OCI-M2 (cell line): ENCODE measurements around the gene PCSK6.

Source experiments
- DNase-seq: peaks from one replicate; lab custom pipeline; 2025; ENCODE audit not compliant: unreplicated experiment; lab: John Stamatoyannopoulos, UW

Gene PCSK6

DNA sequence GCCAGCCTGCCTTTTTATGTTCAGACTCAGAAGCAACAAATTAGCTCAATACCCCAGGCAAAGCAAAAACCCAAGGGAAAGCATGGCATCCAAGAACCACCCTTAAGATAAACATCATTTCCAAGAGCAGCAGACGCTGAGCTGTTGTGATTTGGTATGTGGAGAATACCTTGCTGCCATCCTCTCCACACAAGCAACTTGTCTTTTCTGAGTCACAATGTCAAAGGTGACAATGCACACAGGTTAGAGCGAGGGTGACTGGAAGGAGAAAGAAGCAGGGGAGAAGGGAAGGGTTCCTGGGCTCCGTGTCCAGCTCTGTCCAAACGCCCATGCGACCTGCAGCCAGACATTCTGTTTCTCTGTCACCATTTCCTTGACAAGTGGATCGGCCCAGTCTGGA is 6.0 kb downstream of the PCSK6 start:
- DNase-seq: no peak

DNA sequence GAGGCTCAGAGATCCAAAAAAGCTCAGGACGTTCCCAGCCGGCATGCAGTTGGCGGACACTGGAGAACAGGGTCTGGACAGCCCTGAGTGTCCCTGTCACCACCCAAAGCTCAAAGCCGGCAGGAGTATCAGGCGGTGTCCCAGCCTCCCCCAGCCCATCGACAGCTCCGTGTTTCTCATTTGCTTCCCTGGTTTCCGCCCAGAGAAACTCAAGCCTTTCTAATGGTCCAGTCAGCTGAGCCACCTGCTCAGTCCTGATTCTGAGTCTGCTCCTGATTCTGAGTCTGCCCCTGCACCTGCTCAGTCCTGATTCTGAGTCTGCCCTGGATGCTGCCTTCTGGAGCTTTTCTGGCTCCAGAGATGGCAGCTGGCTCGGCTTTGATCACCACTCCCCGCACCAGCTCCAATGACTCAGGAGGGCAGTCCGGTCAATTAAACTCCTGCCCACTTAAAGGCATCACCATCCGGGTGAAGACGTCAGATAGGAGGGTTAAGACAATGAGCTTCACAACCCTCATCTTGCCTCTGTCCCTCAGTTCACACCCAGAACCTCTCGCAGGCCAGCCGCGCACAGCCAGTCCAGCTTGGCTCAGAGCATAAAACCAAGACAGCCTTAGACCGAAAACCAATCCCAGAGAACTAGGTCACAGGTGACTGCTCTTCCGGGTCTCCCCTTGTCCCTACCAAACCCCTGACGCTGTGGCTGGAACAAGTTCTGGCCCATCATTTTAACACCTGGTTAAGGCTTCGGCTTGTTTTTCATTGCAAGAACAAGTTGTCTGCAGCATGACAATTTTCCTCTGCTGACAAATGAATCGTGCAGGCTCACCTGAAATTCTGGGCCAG is 6.8 kb downstream of the PCSK6 start:
- no peak for DNase-seq

DNA sequence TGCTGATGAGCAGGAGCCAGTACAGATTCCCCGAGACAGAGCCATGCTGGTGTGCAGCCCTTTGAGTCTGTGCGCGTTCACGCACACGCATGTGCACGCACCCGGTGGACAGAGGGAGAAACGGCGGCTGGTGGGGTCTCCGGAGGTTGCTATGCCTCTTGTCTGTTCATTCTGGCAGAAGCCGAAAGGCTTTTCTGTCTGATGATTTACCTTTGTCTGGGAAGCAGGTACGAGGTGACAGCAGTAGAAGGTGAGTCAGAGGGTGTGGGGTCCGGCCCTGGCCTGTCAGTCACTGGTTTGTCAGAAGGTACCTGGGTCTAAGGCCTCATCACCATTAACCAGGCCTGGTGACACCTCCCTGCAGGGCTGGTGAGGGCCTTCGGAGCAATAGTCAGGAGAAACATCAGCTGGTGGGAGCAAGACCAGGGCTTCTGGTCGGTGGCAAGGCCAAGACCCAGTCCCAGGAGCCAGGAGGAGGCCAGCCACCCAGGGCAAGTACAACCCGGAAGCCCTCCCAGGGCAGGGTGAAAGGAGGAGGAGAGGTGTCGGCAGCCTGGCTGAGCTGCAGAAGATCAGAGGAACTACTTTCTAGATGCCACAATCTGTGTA is 7.5 kb downstream of the PCSK6 start:
- no peak for DNase-seq

DNA sequence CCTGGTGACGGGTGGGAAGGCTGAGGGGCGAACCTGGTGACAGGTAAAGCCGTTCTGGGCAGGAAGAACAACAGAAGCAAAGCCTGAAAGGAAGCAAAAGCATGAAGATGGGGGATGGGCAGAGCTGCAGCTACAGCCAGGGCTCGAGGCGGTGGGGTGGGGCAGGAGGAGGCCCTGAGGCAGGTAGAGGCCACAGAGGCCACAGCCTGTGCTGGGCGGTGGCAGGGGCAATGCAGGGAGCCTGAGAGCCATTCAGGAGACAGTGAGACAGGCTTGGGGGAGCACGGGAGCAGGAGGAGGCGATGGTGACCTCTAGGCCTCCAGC is 8.2 kb downstream of the PCSK6 start:
- no peak for DNase-seq

DNA sequence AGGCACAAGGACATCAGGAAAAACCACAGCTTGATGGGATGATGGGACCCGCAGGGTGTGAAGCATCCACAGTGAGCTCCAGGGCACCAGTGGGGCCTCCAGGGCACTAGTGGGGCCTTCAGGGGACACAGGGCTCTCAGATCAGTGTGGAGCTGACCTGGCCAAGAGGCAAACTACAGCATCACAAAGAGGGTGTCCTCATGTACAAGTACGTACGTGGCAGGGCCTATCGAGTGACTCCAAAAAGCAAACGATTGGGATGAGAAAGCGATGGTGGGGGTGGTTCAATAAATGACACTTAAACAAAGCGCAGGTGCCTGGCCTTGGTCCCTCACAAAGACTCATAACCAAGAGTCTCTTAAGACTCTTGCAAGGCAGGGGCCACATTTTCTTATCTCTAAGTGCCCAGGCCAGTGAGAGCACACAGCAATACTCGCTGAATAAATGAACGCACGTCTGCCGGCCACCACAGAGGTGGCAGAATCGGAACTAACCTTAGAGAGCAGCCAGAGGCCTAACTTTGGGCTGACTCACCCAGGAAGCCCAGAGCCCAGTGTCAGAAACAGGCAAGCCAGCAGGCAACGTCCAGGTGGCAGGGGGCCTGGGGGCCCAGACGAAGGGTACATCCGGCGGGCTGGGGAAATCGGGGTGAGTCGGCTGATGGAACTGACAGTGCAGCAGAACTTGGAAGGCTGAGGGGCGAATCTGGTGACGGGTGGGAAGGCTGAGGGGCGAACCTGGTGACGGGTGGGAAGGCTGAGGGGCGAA is 8.7 kb downstream of the PCSK6 start:
- no peak for DNase-seq

DNA sequence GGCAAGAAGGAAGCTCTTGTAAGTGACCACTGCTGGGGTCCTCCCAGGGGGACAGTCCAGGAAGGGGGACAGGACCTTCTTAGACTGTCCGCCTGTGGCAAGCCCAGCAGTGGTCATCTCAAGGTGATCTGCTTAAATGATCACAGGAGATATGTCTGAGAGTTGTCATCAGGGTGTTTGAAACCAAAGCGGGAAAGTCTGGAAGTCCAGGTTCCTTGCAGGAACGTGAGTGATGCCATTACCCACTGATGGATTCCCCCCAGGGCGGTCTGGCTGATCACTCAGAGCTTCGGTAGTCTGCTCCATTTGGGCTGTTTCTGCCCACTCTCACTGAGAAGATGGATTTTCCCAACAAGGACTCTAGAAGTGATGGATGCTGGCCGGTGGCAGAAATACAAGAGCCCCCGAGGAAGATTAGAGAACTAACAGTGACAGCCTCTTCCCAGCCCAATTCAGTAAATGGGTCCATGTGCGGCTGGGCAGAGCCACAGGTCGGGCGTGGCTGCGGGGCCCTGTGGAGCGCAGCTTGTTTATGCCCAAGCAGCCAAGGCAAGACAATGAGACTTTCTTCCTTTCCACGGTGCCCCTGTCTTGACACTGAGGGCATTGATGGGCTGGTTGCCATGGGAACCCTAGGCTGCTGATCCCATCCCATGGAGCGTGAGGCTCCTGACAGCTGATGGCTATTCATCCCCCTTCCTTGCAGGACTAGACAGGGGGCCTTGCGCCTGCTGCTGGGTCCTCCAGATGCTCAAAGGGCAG is 9.5 kb downstream of the PCSK6 start:
- DNase-seq: no peak

DNA sequence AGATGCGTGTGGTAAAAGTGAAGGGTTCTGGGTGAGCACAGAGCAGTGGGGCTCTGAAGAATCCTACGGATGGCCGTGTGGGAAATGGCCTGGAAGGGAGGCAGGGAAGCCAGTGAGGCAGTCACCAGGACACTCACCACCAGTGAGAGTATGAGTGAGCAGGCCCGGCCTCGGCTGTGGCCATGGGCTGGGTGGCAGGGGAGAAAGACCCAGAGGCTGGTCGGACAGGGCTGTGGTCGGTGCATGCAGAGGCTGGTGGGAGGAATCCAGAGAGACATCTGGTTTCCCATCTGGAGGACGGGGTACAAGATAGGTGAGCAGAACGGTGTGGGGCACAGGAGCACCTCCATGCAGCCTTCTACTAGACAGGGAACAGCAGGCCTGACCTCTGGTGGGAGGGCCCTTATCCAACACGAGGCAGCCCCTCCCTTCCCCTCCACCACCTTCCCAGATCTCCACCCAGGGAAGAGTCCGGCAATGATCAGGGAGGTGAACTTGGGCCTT is 10.1 kb downstream of the PCSK6 start:
- DNase-seq: no peak

DNA sequence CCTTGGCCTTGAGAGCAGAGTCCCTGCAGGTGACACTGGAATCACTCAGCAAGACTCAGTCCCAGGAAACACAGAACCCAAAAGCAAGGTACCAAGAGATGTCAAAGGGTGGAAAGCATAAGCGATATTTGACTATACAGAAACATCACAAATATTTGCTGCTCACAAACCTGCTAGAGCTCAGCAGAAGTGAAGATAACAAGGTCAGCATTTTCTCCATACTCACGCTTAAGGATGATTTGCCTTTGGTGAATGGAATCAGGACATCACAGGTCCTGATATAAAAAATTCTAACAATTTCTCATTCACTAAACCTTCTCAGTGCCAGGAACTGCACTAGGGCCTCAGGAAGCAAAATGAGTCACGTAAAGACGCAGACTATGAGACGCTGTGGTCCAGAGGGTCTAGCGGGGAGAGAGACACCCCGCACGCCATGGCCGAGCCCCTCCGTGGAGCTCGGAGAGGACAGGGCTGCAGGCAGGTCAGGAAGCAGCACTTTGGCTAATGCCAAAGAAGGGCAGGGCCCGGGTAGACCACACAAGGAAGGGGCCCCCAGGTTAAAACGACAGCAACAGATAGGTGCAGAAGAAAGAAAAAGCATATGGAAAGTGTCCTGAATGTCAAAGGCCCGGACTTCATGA is 10.7 kb downstream of the PCSK6 start:
- no peak for DNase-seq

DNA sequence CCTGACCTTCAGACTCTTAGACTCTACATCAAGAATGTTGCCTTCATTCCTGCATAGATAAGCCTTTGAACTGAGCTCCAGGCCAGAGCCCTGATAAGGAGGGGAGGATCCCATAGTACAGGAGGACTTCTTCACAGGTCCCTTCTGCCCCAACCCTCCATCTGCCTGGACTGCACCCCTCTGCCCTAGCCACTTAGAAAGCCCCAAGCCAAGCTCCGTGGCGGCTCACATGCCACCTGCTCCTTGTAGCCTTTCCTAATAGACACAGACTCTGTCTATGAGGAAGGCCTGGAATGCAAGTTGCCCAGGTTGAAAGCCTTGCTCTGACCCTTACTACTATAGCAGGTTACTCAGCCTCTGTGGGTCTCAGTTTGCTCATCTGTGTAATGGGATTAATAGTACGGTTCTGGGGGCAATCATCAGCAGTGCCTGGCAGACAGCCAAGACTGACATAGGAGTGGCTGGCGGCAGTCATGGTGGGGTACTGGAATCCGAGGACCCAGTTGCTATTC is 11.6 kb downstream of the PCSK6 start:
- DNase-seq: no peak

DNA sequence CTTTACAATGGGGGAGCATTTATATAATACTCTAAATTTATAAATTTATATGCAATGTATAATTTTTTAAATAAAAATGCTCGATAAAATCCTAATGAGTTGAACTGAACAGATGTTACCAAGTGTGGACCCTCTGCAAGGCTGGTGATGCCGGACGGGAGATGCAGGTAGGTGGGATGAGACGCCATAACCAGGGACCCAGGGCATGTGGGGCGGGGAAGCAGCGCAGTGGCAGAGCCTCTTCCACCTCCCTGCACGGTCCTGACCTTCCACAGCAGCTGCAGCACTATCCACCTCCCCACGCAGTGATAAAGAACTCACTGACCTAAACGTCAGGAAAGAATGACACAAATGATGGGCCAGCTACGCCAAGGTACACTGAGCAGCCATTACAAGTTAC is 12.8 kb downstream of the PCSK6 start:
- no peak for DNase-seq

DNA sequence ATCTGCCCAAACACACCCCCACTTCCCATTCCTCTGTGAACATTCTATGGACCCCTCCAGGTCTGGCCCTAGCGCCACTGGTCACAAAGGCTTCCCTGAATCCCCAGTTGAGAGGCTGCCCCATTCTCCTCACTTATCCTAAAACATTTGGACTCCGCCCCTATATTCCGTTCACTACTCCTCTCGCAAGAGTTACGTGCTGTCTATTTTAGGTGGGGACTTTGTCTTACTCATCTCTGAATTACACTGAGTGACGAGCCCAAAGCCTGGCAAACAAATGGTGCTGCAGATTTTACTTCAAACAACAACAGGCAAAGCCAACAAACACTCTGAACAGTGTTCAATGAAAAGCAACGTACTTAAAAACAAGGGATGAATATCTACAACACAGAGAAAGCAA is 14.5 kb downstream of the PCSK6 start:
- DNase-seq: no peak

DNA sequence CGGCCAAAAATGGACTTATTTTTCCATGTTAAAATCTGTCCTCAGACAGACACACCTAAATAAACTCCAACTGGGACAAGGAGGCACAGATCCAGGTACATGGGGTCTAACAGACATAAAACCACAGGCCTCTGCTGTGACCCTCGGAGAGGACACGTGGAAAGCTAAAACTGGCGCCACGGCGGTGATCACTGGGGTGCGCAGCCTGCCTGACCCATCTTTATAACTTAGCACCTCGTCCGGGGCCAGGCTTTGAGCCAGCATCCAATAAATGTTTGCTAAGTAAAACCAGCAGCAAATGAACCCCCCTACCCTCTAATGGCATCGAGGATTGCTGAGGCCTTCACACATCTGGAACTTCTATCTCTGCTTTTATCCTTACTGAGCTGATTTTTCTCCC is 15.3 kb downstream of the PCSK6 start:
- no peak for DNase-seq

DNA sequence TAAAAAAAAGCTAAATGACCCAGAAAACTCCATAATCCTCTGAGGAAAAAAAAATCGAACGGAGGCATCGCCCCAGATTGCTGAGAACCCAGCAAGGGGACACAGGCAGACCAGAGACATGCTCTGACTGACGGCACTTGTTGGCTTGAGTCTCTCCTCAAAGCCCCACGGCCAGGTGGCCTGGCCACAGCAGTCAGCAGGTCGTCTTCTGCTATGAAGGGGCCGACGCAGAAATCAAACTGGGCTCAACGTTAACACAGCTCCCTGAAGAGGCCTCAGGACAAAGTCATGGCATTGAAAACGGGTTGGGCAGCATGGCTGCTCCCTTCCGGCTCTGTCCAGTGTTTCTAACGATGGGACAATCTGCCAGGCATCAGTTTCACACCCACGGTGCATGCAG is 17.5 kb downstream of the PCSK6 start:
- no peak for DNase-seq

DNA sequence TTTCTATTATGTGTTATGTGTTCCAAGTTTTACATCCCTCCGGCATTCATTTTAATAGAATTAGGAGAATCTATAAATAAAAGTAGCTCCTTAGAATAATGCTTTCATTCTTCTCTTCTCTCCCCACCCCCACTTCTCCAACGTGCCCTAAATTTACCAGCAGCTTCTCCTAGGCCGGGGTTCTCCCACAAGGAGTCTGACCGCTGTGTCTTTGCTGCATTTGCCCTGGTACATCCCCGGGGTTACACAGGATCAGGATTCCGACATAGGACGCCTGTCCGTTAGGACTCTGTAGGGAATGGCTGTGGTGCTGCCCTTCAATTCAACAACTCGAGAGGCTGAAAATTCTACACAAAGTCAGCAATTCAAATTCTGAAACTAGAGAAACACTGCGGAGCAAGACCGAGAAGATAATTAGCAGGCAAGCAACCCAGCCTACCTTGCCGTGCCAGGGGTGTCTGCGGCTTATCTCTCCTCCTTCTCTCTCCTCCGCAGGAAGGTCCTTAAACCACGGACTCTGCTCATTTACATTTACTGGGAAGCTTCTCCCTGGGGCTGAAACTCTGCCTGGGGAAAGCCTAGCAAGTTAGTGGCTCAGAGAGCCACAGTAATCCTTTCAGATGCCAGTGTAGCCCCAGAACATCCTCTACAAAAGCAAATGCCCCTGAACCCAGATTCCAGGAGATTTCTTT is 18.8 kb downstream of the PCSK6 start:
- no peak for DNase-seq

DNA sequence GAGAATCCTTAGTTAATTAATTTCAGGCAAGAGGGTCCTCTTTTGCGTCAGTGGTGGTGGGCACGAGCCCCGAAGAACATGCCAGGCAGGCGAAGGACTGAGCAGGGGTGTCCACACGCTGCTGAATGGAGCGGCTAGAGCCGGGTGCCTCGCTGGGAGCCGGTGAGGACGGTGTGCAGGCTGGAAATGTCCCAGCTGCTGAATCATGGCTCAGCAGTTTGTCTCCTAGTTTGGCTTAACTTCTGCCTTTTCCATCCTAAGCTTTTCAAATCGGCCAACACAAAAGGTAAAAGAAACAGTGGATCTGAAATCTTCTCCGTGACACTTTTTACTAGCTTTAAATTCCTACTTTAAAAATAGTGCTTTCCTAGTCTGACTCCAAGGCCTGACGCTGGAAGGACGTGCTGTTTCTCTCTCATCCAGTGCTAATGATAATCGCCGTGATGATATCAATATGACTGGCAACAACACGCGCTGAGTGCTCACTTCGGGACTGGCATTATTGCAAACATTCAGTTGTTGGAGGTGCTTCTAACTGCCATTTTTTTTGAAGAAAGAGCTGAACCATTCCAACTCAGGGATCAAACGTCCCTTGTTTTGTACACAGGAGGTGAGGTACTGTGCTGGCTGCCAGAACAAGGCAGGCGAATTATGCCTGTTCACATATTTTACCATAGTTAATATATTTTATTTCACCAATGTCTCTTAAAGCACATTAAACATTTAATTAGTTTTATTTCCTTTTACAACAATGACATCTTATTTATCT is 19.8 kb downstream of the PCSK6 start:
- no peak for DNase-seq

DNA sequence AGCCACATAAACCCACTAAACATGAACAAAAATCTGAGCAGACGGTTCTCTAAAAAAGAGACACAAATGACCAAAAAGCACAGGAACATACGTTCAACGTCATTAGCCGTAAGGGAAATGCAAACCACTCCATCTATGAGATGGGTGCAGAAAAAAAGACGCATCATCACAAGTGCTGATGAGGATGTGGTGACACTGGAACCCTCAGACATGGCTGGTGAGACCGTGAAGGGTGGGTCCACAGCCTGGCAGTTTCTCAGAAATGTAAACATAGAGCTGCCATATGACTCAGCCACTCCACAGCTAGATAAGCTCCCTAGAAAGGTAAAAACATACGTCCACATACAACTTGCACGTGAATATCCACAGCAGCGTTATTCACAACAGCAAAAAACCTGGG is 23.3 kb downstream of the PCSK6 start:
- DNase-seq: no peak

DNA sequence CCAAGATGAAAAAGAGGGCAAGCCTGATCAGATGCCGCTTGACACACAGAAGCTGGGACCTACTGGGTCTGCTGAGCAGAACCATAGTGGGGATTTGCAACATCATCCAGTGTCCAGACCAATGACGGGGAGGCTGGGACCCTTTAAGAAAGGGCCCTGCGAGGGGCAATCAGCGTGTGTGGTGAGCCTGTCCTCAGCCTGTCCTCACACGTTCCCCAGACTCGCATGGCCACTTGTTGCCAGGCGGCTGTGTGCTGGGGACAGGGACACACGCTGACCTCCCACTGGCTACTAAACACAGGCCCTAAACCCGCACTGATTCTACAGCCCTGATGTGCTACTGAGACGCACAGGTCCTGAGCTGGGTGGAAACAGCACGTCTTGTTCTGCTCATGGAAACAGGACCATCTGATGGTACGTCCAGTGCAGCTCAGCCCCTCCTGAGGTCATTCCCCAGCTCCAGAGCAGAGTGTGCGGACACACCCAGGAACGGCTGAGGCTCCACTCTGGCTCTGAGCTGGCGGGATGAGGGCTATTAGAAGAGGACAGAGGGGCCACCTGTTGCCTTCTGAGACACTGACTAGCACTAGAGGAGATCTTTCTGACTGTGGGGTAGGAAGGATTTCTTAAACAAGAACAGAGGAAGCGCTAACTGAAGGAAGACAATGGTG is 24.4 kb downstream of the PCSK6 start:
- no peak for DNase-seq

DNA sequence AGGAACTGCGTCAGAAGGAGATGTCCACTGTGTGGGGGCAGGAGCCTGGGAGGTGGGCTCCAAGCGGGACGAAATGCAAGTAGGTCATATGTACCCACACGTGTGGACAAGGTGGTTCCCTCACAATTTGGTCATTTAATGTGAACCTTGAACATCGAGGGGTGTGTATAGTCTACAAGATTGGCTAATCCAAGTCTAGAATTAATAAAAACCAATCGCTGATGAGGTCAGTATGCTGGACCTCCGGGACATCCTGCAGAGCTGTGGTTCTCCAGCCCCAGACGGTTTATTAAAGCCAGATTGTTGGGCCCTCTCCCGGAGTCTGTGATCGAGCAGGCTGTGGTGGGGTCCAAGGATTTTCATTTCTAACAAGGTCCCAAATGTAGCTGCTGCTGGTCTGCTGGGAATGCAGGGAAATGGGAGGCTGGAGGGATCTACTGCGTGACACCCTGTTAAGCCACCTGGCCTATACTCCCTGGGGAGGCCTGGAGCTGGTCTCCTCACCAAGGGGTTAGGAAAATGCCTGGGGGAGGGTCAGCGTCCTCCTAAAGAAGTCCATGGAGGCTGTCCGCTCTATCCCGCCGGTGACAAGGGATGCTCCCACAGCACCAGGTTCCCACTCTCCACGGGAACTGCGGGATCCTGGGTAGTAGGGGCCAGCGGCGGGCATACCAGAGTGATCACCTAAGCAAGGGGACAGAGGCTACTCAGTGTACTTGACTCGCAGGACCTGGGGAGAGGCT is 25.1 kb downstream of the PCSK6 start:
- no peak for DNase-seq
